ENCODE data around the gene MRPL50.

DNA sequence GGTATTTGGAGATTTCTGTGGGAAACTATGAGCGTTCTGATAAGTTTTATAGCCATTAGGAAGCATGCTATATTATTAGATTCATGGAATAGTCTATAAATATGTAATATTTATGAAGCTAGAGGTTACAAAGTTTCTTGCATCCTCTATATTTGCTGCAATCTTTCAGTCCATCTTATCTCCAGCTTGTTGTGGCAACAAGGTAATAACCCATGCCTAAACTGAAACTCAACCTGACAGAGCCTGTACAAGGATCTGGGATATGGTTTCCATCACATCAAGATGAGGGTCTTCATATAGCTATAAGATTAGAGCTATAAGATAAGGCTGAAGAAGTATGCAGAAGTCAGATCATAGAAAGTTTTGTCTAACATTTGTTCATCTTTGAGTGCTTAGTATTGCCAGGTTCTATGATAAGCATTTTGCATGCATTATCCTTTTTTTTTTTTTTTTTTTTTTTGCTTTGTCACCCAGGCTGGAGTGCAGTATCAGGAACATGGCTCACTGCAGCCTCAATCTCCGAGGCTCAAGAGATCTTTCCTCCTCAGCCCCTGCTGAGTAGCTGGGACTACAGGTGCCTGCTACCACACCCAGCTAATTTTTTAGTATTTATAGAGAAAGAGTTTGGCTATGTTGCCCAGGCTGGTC, 28.4 kb downstream of the MRPL50 start:
- no peak for TF ChIP-seq ELF4 (IDR thresholded peaks at IDR 0.05)
- TF ChIP-seq PKNOX1 (IDR thresholded peaks at IDR 0.05): no peak
- TF ChIP-seq SP1 (IDR thresholded peaks at IDR 0.05): no peak
- TF ChIP-seq FOXM1 (IDR thresholded peaks at IDR 0.05; ENCODE audit: borderline replicate concordance): no peak
- no peak for TF ChIP-seq FOXK2 (IDR thresholded peaks at IDR 0.05)
- no peak for TF ChIP-seq ZNF384 (IDR thresholded peaks at IDR 0.05)
- TF ChIP-seq HDGF (IDR thresholded peaks at IDR 0.05; ENCODE audit: borderline replicate concordance): no peak
- TF ChIP-seq BHLHE40 (IDR thresholded peaks at IDR 0.05; ENCODE audit: borderline replicate concordance): no peak
- TF ChIP-seq SUZ12 (IDR thresholded peaks at IDR 0.05): no peak
- no peak for TF ChIP-seq TARDBP (IDR thresholded peaks at IDR 0.05)
- no peak for TF ChIP-seq LEF1 (IDR thresholded peaks at IDR 0.05; ENCODE audit: borderline replicate concordance)
- TF ChIP-seq L3MBTL2 (conservative IDR thresholded peaks at IDR 0.05): no peak

Data from HEK293T (cell line).